ENCODE results near the gene MAEL. TPM values are rescaled to one million over a fixed set of nuclear protein-coding genes. Genes with fewer than 3 reads are reported as not detected.
A peak's percentile ranks its signal among the peaks of the same experiment; 100 is the strongest.
"Not testable (repeated sequence)": the region's sequence is repeated elsewhere in the genome, so short reads cannot be mapped to it uniquely, and the experiment has no call there.

Gene MAEL
- total RNA-seq, 2 experiments from 2014 or later, result 0.38 TPM; not detected in 1

DNA sequence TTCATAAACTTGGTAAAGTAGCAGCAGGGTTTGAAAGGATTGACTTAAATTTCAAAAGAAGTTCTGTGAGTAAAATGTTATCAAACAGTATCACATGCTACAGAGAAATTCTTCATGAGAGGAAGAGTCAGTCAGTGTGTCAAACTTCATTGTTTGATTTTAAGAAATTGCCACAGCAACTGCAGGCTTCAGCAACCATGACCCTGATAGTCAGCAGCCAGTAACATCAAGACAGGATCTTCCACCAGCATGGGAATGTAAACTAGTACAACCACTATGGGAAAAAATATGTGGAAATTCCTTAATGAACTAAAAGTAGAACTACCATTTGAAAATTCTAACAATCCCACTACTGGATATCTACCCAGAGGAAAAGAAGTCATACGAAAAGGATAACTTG, 11.5 kb downstream of the MAEL start:
- ATAC-seq (no peak), DNase-seq (no peak)
- Mint-ChIP-seq H3K27me3 (peaks cover 34% of the 10 kb centered on the region), H3K27ac (no peak overlapping the region), H3K36me3 (peaks cover 3% of the 10 kb centered on the region), H3K4me1 (peaks cover 3% of the 10 kb centered on the region), H3K4me3 (no peak overlapping the region), H3K9me3 (ENCODE audit: low read depth) (no peaks in the 10 kb centered on the region)
- CTCF ChIA-PET, result no interaction called here

DNA sequence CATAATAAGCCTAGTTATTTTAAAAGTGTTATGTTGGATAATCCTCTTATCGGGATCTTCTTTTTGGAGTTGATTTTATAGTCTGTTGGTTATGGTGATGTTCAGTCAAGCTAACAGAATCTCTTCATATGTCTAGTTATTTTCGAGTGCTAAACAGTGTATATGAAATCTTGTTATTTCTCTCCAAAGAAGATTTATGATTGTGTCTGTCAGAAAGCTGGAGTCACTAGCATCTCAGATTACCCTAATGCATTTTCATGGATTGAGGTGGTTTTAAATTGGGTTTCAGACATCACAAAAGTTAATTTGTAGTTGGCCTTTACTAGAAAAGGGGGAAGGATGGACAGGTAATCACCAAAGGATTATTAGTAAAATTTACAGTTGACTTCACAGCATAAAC, 13.3 kb downstream of the MAEL start:
- Mint-ChIP-seq H3K4me3 (no peak overlapping the region), H3K27ac (no peak overlapping the region), H3K4me1 (peaks cover 3% of the 10 kb centered on the region), H3K27me3 (peaks cover 21% of the 10 kb centered on the region), H3K36me3 (peaks cover 3% of the 10 kb centered on the region), H3K9me3 (ENCODE audit: low read depth) (no peaks in the 10 kb centered on the region)
- ATAC-seq, result no peak
- CTCF ChIA-PET, result no interaction called here
- no peak for DNase-seq

DNA sequence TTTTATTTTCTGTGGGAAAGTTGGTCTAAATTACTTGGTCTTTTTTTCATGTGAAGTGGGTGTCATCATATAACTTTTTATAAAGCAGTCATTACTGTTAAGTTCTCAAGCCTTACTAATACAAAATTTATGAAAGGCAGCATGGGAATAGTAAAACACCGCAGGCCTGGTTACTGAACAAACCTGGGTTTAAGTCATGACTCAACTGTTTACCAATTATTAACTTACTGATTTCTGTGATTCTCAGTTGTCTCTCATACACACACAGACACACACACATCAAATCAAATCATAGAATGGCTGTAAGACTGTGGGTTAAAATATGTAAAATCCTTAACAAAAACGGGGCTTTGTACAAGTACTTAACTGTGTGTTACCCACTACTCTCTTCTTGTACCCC, 14.6 kb downstream of the MAEL start:
- ATAC-seq, result no peak
- Mint-ChIP-seq H3K4me1 (peaks cover 3% of the 10 kb centered on the region), H3K27me3 (peaks cover 22% of the 10 kb centered on the region), H3K36me3 (peaks cover 3% of the 10 kb centered on the region), H3K27ac (no peak overlapping the region), H3K4me3 (no peak overlapping the region), H3K9me3 (ENCODE audit: low read depth) (no peaks in the 10 kb centered on the region)
- no peak for DNase-seq
- CTCF ChIA-PET, result no interaction called here

DNA sequence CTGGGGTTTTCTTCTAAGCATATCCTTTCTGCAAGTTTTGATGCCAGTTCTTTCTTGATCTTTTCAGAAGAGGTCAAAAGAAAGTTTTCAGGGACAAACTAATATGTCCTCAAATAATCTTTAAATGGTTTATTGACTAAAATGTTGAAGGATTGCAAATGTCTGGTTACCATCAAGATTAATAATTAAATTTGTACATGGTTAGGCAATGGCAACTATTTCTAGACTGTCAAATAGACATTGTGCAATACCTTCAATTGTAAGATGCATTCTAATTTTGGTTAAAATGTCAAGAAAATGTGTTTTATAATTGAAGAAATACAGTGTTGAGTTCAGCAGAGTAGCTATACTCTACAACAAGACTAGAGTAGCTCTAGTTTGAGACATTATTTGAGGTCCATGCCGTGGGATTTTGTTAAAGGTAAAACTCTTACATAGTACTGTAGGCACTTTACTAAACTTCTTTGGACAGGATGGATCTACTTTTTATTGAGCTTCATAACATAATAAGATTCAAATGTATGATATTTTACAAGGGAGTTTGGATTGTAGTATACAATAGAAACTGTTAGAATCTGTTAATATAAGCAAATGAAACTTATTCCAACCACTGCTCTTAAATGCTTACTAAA, 22.6 kb downstream of the MAEL start:
- CTCF ChIA-PET, result interaction anchor here (1.5 kb wide), 1 partner anchor 48 kb away, joined by 3 read pairs; no protein-coding TSS in a partner anchor

DNA sequence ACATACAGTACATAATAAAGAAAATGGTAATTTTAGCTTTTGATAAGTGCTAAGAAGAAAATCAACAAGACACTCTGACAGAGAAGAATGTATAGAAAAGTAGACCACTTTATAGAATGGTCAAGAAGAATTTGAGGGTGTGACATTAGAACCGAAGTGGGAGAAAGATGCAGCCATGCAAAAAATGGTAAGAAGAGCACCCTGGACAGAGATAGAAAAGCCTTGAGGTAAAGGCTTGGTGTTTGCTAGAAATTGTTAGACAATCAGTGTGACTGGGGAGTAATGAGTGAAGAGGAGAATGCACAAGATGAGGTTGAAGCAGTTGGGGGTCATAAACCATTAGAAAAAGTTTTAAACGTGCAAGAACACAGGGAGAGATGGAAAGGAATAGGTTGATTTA, 23.5 kb downstream of the MAEL start:
- Mint-ChIP-seq H3K27ac (no peak overlapping the region), H3K4me1 (peaks cover 2% of the 10 kb centered on the region), H3K9me3 (ENCODE audit: low read depth) (no peaks in the 10 kb centered on the region), H3K27me3 (peaks cover 51% of the 10 kb centered on the region), H3K4me3 (no peak overlapping the region), H3K36me3 (no peaks in the 10 kb centered on the region)
- DNase-seq (no peak), ATAC-seq (no peak)
- CTCF ChIA-PET, result no interaction called here

More for the DNA sequence above, 22.6 kb downstream of the MAEL start:
- Mint-ChIP-seq H3K4me1 (peaks cover 2% of the 10 kb centered on the region), H3K36me3 (no peaks in the 10 kb centered on the region), H3K4me3 (no peak overlapping the region), H3K27me3 (peaks cover 51% of the 10 kb centered on the region), H3K27ac (no peak overlapping the region), H3K9me3 (ENCODE audit: low read depth) (no peaks in the 10 kb centered on the region)
- no peak for DNase-seq
- no peak for ATAC-seq

DNA sequence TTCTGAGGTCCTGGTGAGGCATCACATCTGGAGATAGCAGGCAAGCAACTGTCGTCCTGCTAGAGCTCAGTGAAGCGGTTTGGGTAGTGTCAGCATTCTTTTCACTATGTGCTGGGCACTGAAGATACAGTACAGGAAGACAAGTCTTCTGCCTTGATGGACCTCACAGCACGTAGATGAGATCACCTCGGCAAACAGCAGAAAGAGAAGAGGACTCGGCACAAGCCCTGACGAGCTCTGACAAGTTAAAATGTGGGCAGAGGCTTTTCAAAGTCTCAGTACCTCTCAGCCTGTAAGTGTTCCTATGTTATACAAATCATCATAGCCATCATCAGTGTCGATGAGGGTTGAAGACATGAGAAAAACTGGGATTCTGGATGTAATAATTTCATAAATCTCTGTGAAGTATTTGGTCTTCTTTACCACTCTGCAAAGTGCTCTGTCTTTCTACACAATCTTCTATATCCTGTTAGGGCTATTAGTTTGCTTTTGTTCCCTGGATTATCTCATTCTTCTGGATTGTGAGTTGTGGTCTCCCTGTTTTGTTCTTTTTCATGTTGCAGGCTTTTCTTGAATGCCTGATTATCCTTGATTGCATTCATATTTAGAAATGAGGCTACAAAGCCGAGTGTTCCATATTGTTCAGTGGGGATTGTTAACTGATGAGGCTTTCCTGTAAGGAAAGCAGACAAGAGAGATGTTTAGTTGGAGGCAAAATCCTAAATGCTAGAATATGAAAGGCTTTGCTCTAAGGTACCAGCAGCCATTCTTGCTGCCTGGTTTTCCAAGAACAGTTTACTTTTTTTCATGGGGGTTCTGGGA, 24.2 kb downstream of the MAEL start:
- ATAC-seq (no peak), DNase-seq (no peak)
- H3K4me1 Mint-ChIP-seq, result peaks cover 2% of the 10 kb centered on the region
- no peak overlapping the region for H3K4me3 Mint-ChIP-seq
- H3K27me3 Mint-ChIP-seq, result peaks cover 48% of the 10 kb centered on the region
- no peak overlapping the region for H3K27ac Mint-ChIP-seq
- no peaks in the 10 kb centered on the region for H3K36me3 Mint-ChIP-seq
- CTCF ChIA-PET, result no interaction called here
- no peaks in the 10 kb centered on the region for H3K9me3 Mint-ChIP-seq (ENCODE audit: low read depth)

DNA sequence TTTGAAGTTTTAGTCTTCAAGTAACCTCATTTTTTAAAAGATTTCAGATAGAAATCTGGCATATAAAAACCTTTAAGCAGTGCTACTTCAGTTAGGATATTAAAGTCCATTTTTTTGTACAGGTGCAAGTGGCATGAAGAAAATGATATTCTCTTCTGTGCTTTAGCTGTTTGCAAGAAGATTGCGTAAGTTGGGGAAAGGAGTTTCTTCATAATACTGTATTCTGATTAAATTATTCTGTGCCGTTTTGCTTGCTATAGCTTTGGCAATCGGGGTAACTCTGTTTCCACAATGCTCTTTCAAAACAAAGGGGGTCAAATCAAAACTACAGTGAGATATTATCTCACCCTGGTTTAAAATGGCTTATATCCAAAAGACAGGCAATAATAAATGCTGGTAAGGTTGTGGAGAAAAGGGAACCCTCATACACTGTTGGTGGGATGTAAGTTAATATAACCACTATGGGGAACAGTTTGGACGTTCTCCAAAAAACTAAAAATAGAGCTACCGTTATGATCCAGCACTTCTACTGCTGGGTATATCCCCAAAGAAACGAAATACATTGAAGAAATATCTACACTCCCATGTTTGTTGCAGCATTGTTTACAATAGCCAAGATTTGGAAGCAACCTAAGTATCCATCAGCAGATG, 27.1 kb downstream of the MAEL start:
- no peak for ATAC-seq
- H3K36me3 Mint-ChIP-seq, result no peaks in the 10 kb centered on the region
- H3K4me3 Mint-ChIP-seq, result no peak overlapping the region
- peaks cover 33% of the 10 kb centered on the region for H3K27me3 Mint-ChIP-seq
- H3K9me3 Mint-ChIP-seq (ENCODE audit: low read depth), result no peaks in the 10 kb centered on the region
- no peak overlapping the region for H3K27ac Mint-ChIP-seq
- no peak for DNase-seq
- CTCF ChIA-PET, result no interaction called here
- no peaks in the 10 kb centered on the region for H3K4me1 Mint-ChIP-seq

DNA sequence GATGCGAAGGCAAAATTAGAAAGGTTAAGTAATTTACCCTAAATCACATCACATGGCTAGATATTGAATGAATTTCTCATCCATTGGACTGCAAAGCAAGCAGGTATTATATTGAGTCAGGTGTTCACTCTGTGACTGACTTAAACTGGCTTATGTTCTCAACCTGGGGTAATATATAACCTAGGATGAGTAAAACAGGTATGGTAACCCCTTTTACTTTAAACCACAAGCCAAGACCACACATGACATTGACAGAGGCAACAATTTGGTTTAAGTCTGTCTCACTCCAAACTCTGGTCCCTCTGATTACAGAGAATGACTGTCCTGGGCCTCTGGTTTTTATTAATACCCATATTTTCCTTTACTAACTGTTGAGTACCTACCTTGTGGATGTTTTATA, 33.3 kb downstream of the MAEL start:
- no peak for ATAC-seq
- no peak for DNase-seq
- Mint-ChIP-seq H3K4me1 (no peaks in the 10 kb centered on the region), H3K36me3 (no peaks in the 10 kb centered on the region), H3K9me3 (ENCODE audit: low read depth) (no peaks in the 10 kb centered on the region), H3K27me3 (peaks cover 30% of the 10 kb centered on the region), H3K4me3 (no peak overlapping the region), H3K27ac (no peak overlapping the region)
- CTCF ChIA-PET, result no interaction called here

DNA sequence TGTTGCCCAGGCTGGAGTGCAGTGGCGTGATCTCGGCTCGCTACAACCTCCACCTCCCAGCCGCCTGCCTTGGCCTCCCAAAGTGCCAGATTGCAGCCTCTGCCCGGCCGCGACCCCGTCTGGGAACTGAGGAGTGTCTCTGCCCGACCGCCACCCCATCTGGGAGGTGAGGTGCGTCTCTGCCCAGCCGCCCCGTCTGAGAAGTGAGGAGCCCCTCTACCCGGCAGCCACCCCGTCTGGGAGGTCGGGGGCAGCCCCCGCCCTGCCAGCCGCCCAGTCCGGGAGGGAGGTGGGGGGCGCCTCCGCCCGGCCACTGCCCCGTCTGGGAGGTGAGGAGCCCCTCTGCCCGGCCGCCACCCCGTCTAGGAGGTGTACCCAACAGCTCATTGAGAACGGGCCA, 40.5 kb downstream of the MAEL start:
- H3K4me3 Mint-ChIP-seq; H3K27ac Mint-ChIP-seq; CTCF ChIA-PET; H3K9me3 Mint-ChIP-seq (ENCODE audit: low read depth); H3K4me1 Mint-ChIP-seq; ATAC-seq; H3K36me3 Mint-ChIP-seq; DNase-seq: not testable (repeated sequence)
- peaks cover 35% of the 10 kb centered on the region for H3K27me3 Mint-ChIP-seq

DNA sequence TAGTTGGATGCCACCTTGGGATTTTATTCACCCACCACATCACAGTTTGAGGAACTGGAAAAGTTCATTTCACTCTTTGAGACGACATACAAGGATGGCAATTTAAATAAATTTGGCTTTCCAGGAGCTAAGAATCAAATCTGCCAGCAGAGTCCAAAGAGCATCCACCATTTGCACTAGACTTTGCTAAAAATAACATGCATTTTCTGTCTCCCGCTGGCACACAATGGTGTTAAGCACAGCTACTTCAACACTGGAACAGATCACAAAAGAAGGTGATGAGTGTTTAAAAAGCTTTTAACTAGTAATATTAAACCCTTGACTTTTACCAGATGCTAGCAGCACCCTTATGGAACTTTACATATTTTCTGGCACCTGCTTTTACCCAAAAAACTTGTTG, 44.6 kb downstream of the MAEL start:
- CTCF ChIA-PET, result interaction anchor here (0.6 to 2.3 kb wide), 2 partner anchors 10 to 1666 kb away, joined by 3 to 6 read pairs; no protein-coding TSS in a partner anchor
- H3K36me3 Mint-ChIP-seq, result no peaks in the 10 kb centered on the region
- H3K27me3 Mint-ChIP-seq, result peaks cover 14% of the 10 kb centered on the region
- no peaks in the 10 kb centered on the region for H3K9me3 Mint-ChIP-seq (ENCODE audit: low read depth)
- H3K27ac Mint-ChIP-seq, result no peak overlapping the region
- no peak for ATAC-seq
- DNase-seq, result no peak
- H3K4me3 Mint-ChIP-seq, result no peak overlapping the region
- no peaks in the 10 kb centered on the region for H3K4me1 Mint-ChIP-seq

DNA sequence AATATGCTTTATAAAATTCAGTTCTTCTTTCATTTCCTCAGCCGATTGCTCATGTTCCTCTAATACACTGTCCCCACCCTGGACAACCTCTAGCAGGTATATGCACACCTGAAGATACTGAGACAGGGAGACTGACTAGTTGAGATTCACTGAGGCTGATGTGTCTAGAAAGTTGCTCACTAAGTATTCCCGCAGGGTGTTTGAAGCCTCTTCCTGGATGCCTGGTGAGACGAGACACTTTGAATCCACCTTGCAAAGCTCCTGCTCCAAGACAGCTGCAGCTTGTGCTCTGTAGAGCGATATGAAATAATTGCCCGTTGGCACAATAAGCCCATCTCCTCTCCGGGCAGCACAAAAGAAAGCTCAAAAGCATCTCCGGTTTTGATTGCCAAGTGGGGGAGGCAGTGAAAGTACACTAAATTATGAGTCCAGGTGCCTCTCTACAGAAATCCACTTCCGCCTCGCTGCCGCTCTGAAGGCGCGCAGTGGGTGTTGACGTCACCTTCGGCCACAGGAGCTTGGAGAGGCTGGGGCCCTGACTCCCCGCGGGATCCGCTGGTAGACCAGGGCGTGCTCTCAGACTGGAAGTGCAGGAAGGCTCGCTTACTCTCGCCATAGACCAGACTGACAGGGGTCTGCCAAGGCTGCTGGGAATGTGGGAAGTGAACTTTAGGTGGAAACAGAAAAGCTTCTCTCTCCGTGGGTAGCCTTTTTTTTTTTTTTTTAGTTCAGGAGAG, 54.8 kb downstream of the MAEL start:
- H3K4me3 Mint-ChIP-seq, result peak overlapping the region; percentile 74
- peak; percentile 90 for DNase-seq
- no peaks in the 10 kb centered on the region for H3K36me3 Mint-ChIP-seq
- ATAC-seq, result peak; percentile 100
- peaks cover 13% of the 10 kb centered on the region for H3K4me1 Mint-ChIP-seq
- H3K27me3 Mint-ChIP-seq, result peaks cover 56% of the 10 kb centered on the region
- H3K9me3 Mint-ChIP-seq (ENCODE audit: low read depth), result no peaks in the 10 kb centered on the region
- CTCF ChIA-PET, result interaction anchor here (0.7 to 2.7 kb wide), 11 partner anchors 10 to 205 kb away, joined by 3 to 39 read pairs (median 5); partner anchors contain the start of genes ILDR2, POGK and TADA1
- H3K27ac Mint-ChIP-seq, result peak overlapping the region; percentile 67

DNA sequence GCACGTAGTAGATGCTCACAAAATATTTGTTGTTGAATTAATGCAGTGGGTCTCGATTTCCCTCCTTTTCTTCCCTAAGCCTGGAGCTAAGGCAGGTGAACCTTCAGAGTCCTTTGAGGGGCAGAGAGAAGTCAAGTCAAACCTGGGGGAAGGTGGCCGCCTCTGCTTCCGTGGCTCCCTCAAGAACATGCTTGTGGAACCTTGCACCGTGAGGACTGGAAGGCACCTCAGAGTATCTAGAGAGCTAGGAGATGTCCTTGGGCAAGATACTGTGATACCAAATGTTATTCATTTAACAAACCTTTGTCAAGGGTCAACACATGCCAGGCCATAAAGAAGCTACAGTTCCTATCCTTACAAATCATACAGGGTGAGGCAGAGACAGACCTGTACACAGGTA, 62.8 kb downstream of the MAEL start:
- H3K27me3 Mint-ChIP-seq, result peaks cover 13% of the 10 kb centered on the region
- no peak overlapping the region for H3K4me3 Mint-ChIP-seq

DNA sequence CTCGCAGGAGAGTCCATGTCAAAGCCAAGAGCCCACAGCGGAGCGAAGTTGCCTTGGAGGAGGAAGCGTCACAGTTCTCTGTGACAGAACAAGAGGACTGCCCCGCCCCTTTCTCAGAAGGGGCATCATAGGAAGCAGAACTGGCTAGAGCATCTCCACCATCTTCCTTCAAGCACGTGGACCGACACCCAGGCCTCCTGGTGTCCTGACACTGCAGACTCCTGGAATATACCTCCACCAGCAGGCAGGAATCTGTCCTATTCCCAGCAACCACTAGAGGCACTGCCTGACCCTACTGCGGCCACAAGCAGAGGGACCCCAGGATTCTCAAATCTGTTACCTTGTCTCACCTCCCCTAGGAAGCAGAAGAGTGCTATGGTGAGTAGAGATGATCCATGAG, 63.3 kb downstream of the MAEL start:
- Mint-ChIP-seq H3K36me3 (no peaks in the 10 kb centered on the region), H3K27me3 (peaks cover 9% of the 10 kb centered on the region), H3K4me3 (no peak overlapping the region), H3K9me3 (ENCODE audit: low read depth) (no peaks in the 10 kb centered on the region), H3K27ac (no peak overlapping the region), H3K4me1 (peaks cover 23% of the 10 kb centered on the region)
- DNase-seq (no peak), ATAC-seq (no peak)
- CTCF ChIA-PET, result interaction anchor here (1.3 to 18.6 kb wide), 2 partner anchors 134 to 145 kb away, joined by 3 to 690 read pairs; no protein-coding TSS in a partner anchor

More for the DNA sequence above, 62.8 kb downstream of the MAEL start:
- Mint-ChIP-seq H3K27ac (no peak overlapping the region), H3K36me3 (no peaks in the 10 kb centered on the region), H3K4me1 (peaks cover 23% of the 10 kb centered on the region), H3K9me3 (ENCODE audit: low read depth) (no peaks in the 10 kb centered on the region)
- no peak for ATAC-seq
- no peak for DNase-seq
- CTCF ChIA-PET, result interaction anchor here (1.0 to 18.6 kb wide), 3 partner anchors 8 to 175 kb away, joined by 4 to 690 read pairs (median 17); partner anchors contain the start of gene TADA1
